Fibroblast of villous mesenchyme (primary cell): ENCODE results near the gene MEIOSIN. TPM values are rescaled to one million over a fixed set of nuclear protein-coding genes. Genes with fewer than 3 reads are reported as not detected.

ENCODE experiments used
- DNase-seq: peaks from one replicate; pipeline ENCODE4 v3.0.0-alpha.2; 2010; ENCODE audit warnings: low read depth
- H3K4me3 ChIP-seq: 2 replicates; pipeline ENCODE4 v1.5.1; 2011; ENCODE audit warnings: low read depth, mild to moderate bottlenecking, low read length
- total RNA-seq: library from RNA; depleted of rRNA; stranded (reverse); fragments of >200 nt; gene quantifications from 2 replicates; pipeline ENCODE4 v1.2.3, GENCODE V29; 2012
- TF ChIP-seq, protein P1 (sequence below): IDR thresholded peaks from 2 replicates; pipeline ENCODE4 v1.5.1; 2012; ENCODE audit warnings: low read depth, mild to moderate bottlenecking, low read length; ENCODE audit not compliant: insufficient read depth

MEIOSIN gene
- total RNA-seq, 1 donor: not detected

DNA sequence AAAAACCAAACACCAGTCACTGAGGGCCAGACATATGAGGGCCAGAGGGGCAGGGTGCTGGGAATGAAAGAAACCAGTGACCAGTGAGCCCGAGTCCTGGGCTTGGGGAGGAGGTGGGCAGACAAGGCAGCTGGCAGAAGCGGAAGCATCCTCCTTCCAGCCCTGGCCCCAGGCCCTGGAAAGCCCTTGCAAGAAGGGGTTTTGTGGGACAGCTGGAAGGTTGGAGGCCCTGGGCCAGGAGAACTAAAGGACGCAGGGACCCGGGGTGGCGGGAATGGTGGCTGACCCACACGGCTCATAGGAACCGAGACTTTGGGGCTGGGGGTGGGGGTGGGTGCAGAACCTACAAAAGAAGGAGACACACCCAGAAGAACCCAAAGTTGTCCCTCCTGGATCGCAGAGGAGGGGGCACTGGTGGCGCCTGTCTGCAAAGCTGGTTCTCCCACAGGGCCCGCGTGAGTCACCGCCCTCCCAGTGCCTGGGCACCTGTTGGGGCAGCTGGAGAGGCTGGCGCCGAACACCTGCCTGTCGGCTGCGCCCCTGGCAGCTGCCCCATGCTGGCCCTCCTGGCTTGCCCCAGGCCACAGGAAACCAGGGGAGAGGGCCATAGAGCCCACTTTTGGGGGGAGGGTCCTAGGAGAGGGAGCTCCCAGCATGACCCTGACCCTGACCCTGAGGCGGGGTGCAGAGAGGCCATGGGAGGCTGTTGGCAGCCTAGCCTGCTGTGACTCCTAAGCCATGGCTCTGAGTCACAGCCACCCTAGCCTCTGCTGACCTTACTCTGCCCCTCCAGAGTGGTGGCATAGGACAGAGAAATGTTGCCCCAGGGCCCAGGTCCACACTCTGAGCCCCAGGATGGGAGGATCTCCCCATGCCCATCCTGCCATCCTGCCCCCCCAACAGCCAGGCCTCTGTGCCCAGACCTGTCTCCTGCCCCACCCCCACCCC is 48.2 kb downstream of the MEIOSIN start:
- TF ChIP-seq, protein P1, sequence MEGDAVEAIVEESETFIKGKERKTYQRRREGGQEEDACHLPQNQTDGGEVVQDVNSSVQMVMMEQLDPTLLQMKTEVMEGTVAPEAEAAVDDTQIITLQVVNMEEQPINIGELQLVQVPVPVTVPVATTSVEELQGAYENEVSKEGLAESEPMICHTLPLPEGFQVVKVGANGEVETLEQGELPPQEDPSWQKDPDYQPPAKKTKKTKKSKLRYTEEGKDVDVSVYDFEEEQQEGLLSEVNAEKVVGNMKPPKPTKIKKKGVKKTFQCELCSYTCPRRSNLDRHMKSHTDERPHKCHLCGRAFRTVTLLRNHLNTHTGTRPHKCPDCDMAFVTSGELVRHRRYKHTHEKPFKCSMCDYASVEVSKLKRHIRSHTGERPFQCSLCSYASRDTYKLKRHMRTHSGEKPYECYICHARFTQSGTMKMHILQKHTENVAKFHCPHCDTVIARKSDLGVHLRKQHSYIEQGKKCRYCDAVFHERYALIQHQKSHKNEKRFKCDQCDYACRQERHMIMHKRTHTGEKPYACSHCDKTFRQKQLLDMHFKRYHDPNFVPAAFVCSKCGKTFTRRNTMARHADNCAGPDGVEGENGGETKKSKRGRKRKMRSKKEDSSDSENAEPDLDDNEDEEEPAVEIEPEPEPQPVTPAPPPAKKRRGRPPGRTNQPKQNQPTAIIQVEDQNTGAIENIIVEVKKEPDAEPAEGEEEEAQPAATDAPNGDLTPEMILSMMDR: no peak
- DNase-seq: peak; percentile 21
- peak overlapping the region; percentile 71 for H3K4me3 ChIP-seq

DNA sequence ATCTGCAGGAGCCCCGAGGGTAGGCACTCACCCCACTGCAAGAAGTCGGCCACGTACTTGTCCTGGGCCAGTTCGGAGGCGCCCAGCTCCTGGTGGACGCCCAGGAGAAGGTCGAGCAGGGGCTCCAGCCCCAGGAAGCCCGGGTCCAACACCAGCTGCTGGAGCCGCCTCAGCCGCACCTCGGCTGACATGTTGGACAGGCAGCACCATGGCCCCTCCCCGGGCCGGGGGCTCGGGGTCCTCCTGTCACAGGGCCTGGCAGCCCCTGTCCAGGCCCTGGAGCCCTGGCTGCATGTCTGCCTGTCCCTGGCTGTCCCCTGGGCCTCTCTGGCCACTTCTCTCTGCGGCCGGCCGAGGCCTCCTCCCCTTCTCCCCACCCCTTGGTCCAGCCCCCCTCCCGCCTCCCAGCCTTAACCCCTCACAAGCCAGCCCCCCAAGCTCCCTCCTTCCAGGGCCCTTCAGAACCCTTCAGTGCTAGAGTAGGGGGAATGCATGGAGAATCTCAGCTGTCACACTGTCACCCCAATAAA is 49.0 kb downstream of the MEIOSIN start, which contains the start of gene DMPK:
Gene DMPK, minus strand, starts transcription at position 329 of the 530 bp plus-strand sequence. Its CDS starts 138 bp downstream, at position 191.
- DNase-seq: peak; percentile 52
- peak within 1 kb of the TSS; percentile 71 for H3K4me3 ChIP-seq
- TF ChIP-seq, protein P1: no peak

DNA sequence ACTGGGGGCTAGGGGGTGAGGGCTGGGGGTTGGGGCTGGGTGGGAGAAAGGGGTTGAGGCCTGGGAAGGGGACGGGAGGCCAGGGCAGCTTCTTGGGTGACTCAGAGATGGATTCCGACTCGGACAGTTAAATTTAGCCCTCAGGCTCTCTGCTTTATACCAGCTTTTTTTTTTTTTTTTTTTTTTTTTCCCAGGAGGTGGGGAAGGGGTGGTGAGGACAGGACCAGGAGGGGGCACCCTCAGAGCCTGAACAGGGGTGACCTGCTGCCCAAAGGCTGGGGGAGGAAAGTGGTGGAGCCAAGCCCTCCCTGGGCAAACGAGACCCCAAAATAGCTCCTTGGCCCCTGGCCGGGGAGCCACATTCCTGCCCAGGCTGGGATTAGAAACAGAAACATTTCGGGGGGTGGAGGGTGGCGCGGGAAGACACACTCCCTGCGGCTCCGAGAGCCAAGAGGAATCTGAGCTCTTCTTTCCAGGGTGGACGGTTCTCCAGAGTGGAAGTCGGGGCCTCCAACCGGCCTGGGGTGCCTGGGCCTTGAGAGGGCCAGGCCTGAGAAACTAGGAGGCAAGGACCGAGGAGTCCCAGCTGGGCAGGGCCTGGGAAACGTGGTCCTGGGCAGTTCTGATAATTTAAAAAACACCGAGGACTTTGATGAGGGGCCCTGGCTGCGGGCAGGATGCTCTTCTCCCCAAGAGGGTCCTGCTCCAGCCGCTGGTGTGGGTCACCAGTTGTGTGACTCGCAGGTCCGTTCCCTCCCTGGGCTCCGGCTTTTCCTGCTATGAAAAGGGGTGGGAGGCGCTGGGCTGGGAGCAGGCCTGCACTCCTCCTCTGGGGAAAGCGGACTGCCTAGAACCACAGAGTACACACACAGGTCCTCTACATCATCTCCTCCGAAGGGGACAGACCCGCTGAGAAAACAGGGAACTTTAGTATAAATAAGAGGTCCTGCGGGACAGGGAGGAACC is 49.9 kb downstream of the MEIOSIN start:
- TF ChIP-seq, protein P1: no peak
- peak overlapping the region; percentile 71 for H3K4me3 ChIP-seq
- DNase-seq: peak; percentile 86

DNA sequence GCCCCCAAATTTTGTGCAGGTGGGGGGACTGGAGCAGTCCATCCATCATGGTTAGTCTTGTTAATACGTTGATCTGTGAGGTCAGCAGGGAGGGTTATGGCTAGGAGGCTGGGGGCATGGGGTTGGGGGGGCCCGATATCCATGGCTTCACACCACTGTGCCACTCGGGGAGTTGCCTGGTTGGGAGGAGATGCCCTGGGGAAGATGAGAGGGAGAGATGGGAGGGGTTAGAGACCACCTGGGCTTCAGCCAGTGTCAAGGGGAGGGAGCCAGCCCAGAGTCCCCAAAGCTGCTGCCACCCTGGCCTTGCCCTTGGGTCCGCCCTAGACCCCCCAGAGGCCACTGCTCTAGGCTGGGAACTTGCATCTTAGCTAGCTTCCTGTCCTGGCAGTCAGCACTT is 50.9 kb downstream of the MEIOSIN start:
- no peak for DNase-seq
- TF ChIP-seq, protein P1: no peak
- no peak overlapping the region for H3K4me3 ChIP-seq

DNA sequence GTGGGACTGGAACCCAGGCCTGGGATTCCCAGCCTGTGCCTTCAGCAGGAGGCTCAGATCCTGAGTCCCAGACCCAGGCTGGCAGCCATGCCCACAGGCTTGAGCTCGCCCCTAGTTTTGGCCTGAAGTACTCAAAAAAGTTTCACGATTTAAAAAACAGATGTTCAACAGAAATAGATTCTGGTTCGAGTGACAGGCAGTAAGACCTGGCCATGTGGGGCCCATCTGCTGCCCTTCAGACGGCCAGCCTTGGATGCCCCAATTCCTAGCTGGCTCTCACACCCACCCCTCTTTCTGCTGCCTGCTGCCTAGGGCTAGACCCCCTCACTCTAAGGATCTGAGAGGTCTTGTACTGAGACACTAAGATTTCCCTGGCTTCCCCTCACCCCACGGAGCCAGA is 51.9 kb downstream of the MEIOSIN start:
- TF ChIP-seq, protein P1: no peak
- H3K4me3 ChIP-seq: no peak overlapping the region
- DNase-seq: no peak

DNA sequence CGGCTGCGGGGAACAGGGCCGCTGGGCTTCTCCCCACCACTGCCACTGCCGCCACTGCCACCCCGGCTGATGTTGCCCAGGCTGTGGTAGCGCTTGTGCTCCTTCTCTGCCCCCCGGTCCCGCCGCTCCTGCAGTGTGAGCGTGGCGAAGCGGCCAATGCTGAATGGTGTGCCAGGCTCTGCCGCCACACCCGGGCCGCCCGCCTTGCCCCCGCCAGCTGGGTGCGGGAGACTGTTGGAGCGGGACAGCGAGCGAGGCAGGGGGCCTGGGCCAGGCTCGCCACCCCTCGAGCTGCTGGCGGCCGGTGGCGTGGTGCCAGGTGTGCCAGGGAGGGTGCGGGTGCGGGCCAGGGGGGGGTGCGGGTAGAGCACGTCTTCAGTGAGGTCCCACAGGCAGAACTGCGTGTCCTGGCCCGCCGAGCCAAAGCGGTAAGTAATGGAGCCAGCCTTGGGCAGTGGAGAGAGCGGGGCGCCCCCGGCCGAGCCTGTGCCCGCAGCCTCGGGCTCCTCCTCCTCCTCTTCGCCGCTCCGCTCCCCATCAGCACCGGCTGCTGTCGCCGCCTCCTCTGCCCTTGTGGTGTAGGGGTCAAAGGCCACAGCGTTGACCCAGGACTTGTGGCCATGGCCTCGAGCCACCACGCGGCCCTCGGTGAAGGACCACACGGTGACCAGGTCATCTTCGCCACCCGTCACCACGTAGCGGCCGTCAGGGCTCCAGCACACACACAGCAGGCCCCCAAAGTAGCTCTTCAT is 52.7 kb downstream of the MEIOSIN start:
- TF ChIP-seq, protein P1: no peak
- no peak overlapping the region for H3K4me3 ChIP-seq
- no peak for DNase-seq
